ENCODE measurements around the gene PBRM1. TPM values are rescaled to one million over a fixed set of nuclear protein-coding genes. Genes with fewer than 3 reads are reported as not detected.

Gene PBRM1
- total and polyA plus RNA-seq, 2 of the 8 experiments (the other 6 are each of a cell fraction or from before 2014, with no cell fraction given): 19.3 to 65.8 TPM

- H3K27ac ChIP-seq (ENCODE audit: low read depth, low read length): no peak overlapping the region
- FAIRE-seq: no peak
- peak overlapping the region; percentile 91 for H4K8ac ChIP-seq (ENCODE audit: extremely low read depth, insufficient read depth, low read length)
- peaks cover 0 to 8% of the 10 kb centered on the region in 2 experiments for H4K20me1 ChIP-seq (replicated peaks in 1 of 2; ENCODE audit: control insufficient read depth in 1 of 2, insufficient read depth in 2 of 2, low read length in 2 of 2)
- peak overlapping the region; percentile 31 to 60 (median 34) for H3K4me3 ChIP-seq (ENCODE audit: extremely low read depth in 1 of 4, insufficient read depth in 2 of 4, low read depth in 3 of 4, low read length in 4 of 4)
- no peaks in the 10 kb centered on the region for H3K79me1 ChIP-seq (ENCODE audit: low read depth, low read length)
- H3K14ac ChIP-seq (ENCODE audit: insufficient read length): no peak overlapping the region
- ChIA-PET CTCF (ENCODE audit: partially characterized antibody) (interaction anchor here (0.9 to 4.4 kb wide), 9 partner anchors 8 to 134 kb away, joined by 3 to 20 read pairs (median 6); no protein-coding TSS in a partner anchor), POLR2A (ENCODE audit: partially characterized antibody) (interaction anchor here (0.9 to 4.4 kb wide), 8 partner anchors 8 to 120 kb away, joined by 3 to 25 read pairs (median 6); partner anchors contain the start of gene UQCC5)
- peak overlapping the region; percentile 11 for H4K91ac ChIP-seq (replicated peaks; ENCODE audit: insufficient read length, low read length)
- DNase-seq (ENCODE audit: low read depth in 1 of 2, low spot score in 2 of 2): peak in 1 of 2 experiments; percentile 84
- no peak overlapping the region for H2BK20ac ChIP-seq (ENCODE audit: low read length)
- H3K36me3 ChIP-seq (ENCODE audit: control insufficient read depth in 2 of 4, insufficient read depth in 4 of 4, low read length in 3 of 4): peaks cover 0 to 9% (median 2%) of the 10 kb centered on the region in 4 experiments; a peak in 4 of 8 replicates
- no peak overlapping the region for H3K23ac ChIP-seq (ENCODE audit: insufficient read length)
- TF ChIP-seq SIN3A (conservative IDR thresholded peaks at IDR 0.05 in 1 of 2, IDR thresholded peaks at IDR 0.05 in 1 of 2; ENCODE audit: low read depth in 1 of 2, low read length in 2 of 2) (peak in 1 of 2 experiments; percentile 48; a peak in 1 of 4 replicates), KDM4A (IDR thresholded peaks at IDR 0.05; ENCODE audit: low read depth, low read length, severe bottlenecking) (peak; percentile 76), PHF8 (conservative IDR thresholded peaks at IDR 0.05; ENCODE audit: low read depth, low read length) (0 out of 2 replicates have a peak, but pooled peaks have one; percentile 30), E2F6 (IDR thresholded peaks at IDR 0.05) (peak; percentile 81), MAX (IDR thresholded peaks at IDR 0.05) (peak; percentile 96), CTBP2 (IDR thresholded peaks at IDR 0.05; ENCODE audit: borderline replicate concordance, insufficient read depth, insufficient read length, low read length) (no peak)
- H3K79me2 ChIP-seq (ENCODE audit: control insufficient read depth in 1 of 2, insufficient read depth in 2 of 2, low read length in 2 of 2): no peaks in the 10 kb centered on the region
- H3K4ac ChIP-seq (replicated peaks; ENCODE audit: insufficient read length, low read depth, low read length): peak overlapping the region; percentile 27
- H4K5ac ChIP-seq (ENCODE audit: insufficient read length, low read depth, low read length): no peak overlapping the region
- no peak overlapping the region for H3K56ac ChIP-seq (replicated peaks; ENCODE audit: insufficient read length, low read depth, low read length)
- H3K18ac ChIP-seq (ENCODE audit: extremely low read depth, low read length): peak overlapping the region; percentile 25
- peak overlapping the region; percentile 58 to 89 for H3K4me2 ChIP-seq (ENCODE audit: insufficient read depth in 1 of 2, low read depth in 2 of 2, low read length in 2 of 2)
- H2BK12ac ChIP-seq (ENCODE audit: low read depth, low read length): peak overlapping the region; percentile 43; the same call in 1 of the 2 replicates
- H2BK15ac ChIP-seq (ENCODE audit: low read length): no peak overlapping the region; the same call in 1 of the 2 replicates
- H3K27me3 ChIP-seq (replicated peaks in 1 of 4; ENCODE audit: control insufficient read depth in 3 of 4, extremely low read depth in 1 of 4, insufficient read depth in 3 of 4, low read length in 3 of 4): peaks cover 0 to 11% (median 4%) of the 10 kb centered on the region in 4 experiments; a peak in 5 of 7 replicates
- H3K9me3 ChIP-seq (ENCODE audit: insufficient read depth in 2 of 2, low read depth in 1 of 2, low read length in 1 of 2): no peaks in the 10 kb centered on the region
- H3K23me2 ChIP-seq (ENCODE audit: low read depth, low read length): no peaks in the 10 kb centered on the region; the same call in 1 of the 2 replicates
- peaks cover 0 to 6% (median 4%) of the 10 kb centered on the region in 4 experiments; a peak in 5 of 7 replicates for H3K4me1 ChIP-seq (replicated peaks in 1 of 4; ENCODE audit: control insufficient read depth in 3 of 4, insufficient read depth in 4 of 4, low read length in 3 of 4)
- peak overlapping the region; percentile 52; the same call in 1 of the 2 replicates for H2BK5ac ChIP-seq (ENCODE audit: low read depth, low read length)
- 25% methylated on average over 33 of the region's 50 CpGs; no CpG with 5 or more reads in 1 of the 2 experiments for WGBS, 2 experiments (ENCODE audit: extremely low coverage in 1 of 2, insufficient coverage in 1 of 2, insufficient read length in 1 of 2, insufficient replicate concordance in 2 of 2, low coverage in 1 of 2, low lambda C conversion rate in 2 of 2, missing lambda C conversion rate in 1 of 2)
- peak overlapping the region; percentile 91 for H2AFZ ChIP-seq (ENCODE audit: low read length)
- no peak overlapping the region for H3K9ac ChIP-seq (replicated peaks in 1 of 4; ENCODE audit: extremely low read depth in 1 of 4, low read depth in 3 of 4, low read length in 3 of 4)
- H2AK5ac ChIP-seq (ENCODE audit: low read depth, low read length): no peak overlapping the region
- H2BK120ac ChIP-seq (replicated peaks; ENCODE audit: low read depth, low read length): no peak overlapping the region
These were observed 166.8 kb downstream of the PBRM1 start for GRCh38 chr3:52518723-52519444.

All from H1 (cell line).